ENCODE results near the gene ACP5.

ACP5 gene

DNA sequence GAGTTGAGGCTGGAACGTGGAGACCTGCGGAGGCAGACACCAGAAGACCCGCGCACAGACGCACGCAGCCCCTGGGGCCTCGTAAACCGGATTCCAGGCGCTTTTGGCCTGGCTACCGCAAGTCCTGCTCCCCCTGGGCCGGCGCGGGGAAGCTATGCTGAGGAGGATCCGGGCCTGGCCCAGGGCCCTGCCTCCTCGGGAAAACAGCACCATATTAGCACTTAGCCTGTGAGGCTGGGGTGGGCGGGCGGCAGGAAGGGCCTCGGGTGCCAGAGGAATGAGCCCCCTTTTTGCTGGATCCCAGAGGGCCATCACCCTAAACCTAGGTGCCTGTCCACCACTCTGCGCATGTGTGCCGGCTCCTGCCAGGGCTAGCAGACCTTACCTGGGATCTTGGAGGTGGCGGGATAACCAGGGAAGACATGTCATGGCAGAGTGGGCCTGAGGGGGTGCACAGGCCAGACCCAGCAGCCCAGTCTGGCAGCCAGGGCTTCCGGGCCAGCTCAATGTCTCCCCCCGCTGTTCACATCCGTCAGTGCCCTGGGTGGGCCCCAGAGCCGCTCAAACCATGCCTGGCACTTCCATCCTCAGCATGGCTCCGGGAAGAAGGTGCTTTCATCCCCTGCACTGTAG is 25.7 kb downstream of the ACP5 start:
- H3K4me3 ChIP-seq (ENCODE audit: low read depth, low read length), result no peak overlapping the region
- H3K36me3 ChIP-seq (ENCODE audit: control insufficient read depth in 2 of 2, insufficient read depth in 1 of 2, low read length in 2 of 2), result peaks cover 0 to 43% of the 10 kb centered on the region in 2 experiments; a peak in 2 of 3 replicates
- ChIA-PET POLR2A (interaction anchor here (1.3 to 1.4 kb wide), 2 partner anchors 16 to 22 kb away, joined by 3 to 5 read pairs; partner anchors contain the start of gene ECSIT), CTCF (interaction anchor here (0.6 to 1.5 kb wide), 4 partner anchors 9 to 926 kb away, joined by 3 to 5 read pairs (median 3); no protein-coding TSS in a partner anchor)
- H3K4me1 ChIP-seq (ENCODE audit: control insufficient read depth, insufficient read depth, low read length), result no peaks in the 10 kb centered on the region
- H3K27ac ChIP-seq (ENCODE audit: extremely low read depth, low read depth, low read length), result no peak overlapping the region
- TF ChIP-seq ZNF184 (tag by site-specific recombination; IDR thresholded peaks at IDR 0.05) (no peak), MZF1 (tag by site-specific recombination; IDR thresholded peaks at IDR 0.05; ENCODE audit: borderline replicate concordance) (no peak), ZBTB17 (tag by site-specific recombination; IDR thresholded peaks at IDR 0.05) (0 out of 2 replicates have a peak, but pooled peaks have one; percentile 21), GFI1B (tag by site-specific recombination; IDR thresholded peaks at IDR 0.05) (no peak), SETDB1 (IDR thresholded peaks at IDR 0.05; ENCODE audit: insufficient read length, low read length) (no peak), ZFP69B (tag by site-specific recombination; IDR thresholded peaks at IDR 0.05) (peak; percentile 97), ZNF146 (tag by site-specific recombination; IDR thresholded peaks at IDR 0.05) (no peak), ZNF473 (tag by site-specific recombination; IDR thresholded peaks at IDR 0.05) (no peak), ZFP3 (tag by site-specific recombination; IDR thresholded peaks at IDR 0.05; ENCODE audit: low read depth) (no peak), ZNF23 (tag by site-specific recombination; IDR thresholded peaks at IDR 0.05; ENCODE audit: borderline replicate concordance) (no peak), ZNF140 (tag by site-specific recombination; IDR thresholded peaks at IDR 0.05) (no peak), ZNF654 (tag by site-specific recombination; IDR thresholded peaks at IDR 0.05; ENCODE audit: low read depth) (peak; percentile 38), ZNF610 (tag by site-specific recombination; IDR thresholded peaks at IDR 0.05; ENCODE audit: borderline replicate concordance) (no peak), ZNF692 (tag by site-specific recombination; IDR thresholded peaks at IDR 0.05) (peak; percentile 96), ZNF354C (tag by site-specific recombination; IDR thresholded peaks at IDR 0.05; ENCODE audit: borderline replicate concordance, low read depth) (no peak), ZNF501 (tag by site-specific recombination; IDR thresholded peaks at IDR 0.05) (no peak), PRDM1 (tag by site-specific recombination; IDR thresholded peaks at IDR 0.05) (no peak), ZNF416 (tag by site-specific recombination; IDR thresholded peaks at IDR 0.05) (no peak), ZNF132 (tag by site-specific recombination; IDR thresholded peaks at IDR 0.05; ENCODE audit: borderline replicate concordance) (no peak), SCRT2 (tag by site-specific recombination; IDR thresholded peaks at IDR 0.05) (no peak), ZNF202 (tag by site-specific recombination; IDR thresholded peaks at IDR 0.05; ENCODE audit: borderline replicate concordance) (no peak)
- TF ChIP-seq, protein P1, sequence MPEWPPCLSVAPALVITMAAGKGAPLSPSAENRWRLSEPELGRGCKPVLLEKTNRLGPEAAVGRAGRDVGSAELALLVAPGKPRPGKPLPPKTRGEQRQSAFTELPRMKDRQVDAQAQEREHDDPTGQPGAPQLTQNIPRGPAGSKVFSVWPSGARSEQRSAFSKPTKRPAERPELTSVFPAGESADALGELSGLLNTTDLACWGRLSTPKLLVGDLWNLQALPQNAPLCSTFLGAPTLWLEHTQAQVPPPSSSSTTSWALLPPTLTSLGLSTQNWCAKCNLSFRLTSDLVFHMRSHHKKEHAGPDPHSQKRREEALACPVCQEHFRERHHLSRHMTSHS (tag by site-specific recombination; IDR thresholded peaks at IDR 0.05), result no peak
- TF ChIP-seq, protein P2, sequence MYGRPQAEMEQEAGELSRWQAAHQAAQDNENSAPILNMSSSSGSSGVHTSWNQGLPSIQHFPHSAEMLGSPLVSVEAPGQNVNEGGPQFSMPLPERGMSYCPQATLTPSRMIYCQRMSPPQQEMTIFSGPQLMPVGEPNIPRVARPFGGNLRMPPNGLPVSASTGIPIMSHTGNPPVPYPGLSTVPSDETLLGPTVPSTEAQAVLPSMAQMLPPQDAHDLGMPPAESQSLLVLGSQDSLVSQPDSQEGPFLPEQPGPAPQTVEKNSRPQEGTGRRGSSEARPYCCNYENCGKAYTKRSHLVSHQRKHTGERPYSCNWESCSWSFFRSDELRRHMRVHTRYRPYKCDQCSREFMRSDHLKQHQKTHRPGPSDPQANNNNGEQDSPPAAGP (tag by site-specific recombination; IDR thresholded peaks at IDR 0.05), result no peak
- TF ChIP-seq, protein P3, sequence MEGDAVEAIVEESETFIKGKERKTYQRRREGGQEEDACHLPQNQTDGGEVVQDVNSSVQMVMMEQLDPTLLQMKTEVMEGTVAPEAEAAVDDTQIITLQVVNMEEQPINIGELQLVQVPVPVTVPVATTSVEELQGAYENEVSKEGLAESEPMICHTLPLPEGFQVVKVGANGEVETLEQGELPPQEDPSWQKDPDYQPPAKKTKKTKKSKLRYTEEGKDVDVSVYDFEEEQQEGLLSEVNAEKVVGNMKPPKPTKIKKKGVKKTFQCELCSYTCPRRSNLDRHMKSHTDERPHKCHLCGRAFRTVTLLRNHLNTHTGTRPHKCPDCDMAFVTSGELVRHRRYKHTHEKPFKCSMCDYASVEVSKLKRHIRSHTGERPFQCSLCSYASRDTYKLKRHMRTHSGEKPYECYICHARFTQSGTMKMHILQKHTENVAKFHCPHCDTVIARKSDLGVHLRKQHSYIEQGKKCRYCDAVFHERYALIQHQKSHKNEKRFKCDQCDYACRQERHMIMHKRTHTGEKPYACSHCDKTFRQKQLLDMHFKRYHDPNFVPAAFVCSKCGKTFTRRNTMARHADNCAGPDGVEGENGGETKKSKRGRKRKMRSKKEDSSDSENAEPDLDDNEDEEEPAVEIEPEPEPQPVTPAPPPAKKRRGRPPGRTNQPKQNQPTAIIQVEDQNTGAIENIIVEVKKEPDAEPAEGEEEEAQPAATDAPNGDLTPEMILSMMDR (tag by site-specific recombination; IDR thresholded peaks at IDR 0.05), result peak; percentile 62
- no peaks in the 10 kb centered on the region for H3K9me3 ChIP-seq (ENCODE audit: control insufficient read depth, insufficient read depth, low read depth, low read length)
